GM21423 (cell line): Measurements from ENCODE around the gene RNASEH2A.

ENCODE experiments used
- ATAC-seq: cut with Tn5 transposase; IDR thresholded peaks from one replicate; pipeline ENCODE4 v1.9.1; 2021; ENCODE audit warnings: mild to moderate bottlenecking, moderate library complexity; ENCODE audit not compliant: unreplicated experiment

Gene RNASEH2A

DNA sequence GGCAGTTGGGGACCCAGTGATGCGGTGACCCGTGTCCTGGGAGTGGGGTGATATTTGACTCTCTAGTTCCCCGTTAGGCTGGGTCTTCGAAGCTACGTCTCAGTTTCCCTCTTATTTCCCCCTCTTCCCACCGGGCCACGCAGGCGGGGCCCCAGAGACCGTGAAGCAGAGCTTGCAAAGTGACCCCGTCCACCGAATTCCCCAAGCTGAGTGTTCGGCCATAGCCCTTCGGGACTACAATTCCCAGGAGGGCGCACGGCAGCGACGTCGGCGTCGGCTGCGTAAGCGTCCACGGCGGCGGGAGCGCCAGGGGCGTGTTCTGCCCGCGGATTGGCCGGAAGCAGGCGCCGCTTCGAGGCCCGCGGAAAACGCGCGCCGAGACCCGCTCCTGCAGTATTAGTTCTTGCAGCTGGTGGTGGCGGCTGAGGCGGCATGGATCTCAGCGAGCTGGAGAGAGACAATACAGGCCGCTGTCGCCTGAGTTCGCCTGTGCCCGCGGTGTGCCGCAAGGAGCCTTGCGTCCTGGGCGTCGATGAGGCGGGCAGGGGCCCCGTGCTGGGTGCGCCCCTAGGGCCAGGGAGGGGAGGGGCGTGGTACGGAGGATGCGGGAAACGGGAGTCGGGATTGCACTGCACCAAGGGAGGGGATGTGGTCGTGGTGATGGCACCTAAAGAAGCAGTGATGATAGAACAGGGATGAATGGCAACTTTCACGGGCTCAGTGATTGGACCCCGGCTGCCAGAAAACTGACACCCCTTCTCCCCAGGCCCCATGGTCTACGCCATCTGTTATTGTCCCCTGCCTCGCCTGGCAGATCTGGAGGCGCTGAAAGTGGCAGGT lies at the start of gene RNASEH2A:
TSS of gene RNASEH2A (plus strand) at position 343 of the 840 bp plus-strand sequence. CDS start at position 433, 90 bp downstream.
- ATAC-seq, result peak; percentile 77

GRCh38 chr19:12757544-12758274 lies 48.7 kb upstream of the RNASEH2A start:
- no peak for ATAC-seq

DNA sequence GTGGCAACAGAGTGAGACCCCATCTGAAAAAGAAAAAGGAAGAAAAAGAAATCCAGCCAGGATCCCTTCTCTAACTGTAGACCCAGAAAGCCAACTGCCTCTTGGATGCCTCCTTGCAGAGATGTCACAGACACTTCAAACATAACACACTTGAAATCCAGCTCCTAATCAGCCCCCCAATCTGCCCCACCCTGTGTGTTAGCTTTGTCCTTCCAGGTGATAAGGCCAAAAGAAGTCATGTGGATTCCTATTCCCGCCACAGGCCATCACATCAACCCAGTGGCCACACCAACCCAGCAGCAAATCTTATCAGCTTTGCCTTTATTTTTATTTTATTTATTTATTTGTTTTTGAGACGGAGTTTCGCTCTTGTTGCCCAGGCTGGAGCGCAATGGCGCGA lies 46.7 kb upstream of the RNASEH2A start:
- ATAC-seq, result no peak

- no peak for ATAC-seq
Observed at GRCh38 chr19:12763100-12763499, 43.3 kb upstream of the RNASEH2A start.

DNA sequence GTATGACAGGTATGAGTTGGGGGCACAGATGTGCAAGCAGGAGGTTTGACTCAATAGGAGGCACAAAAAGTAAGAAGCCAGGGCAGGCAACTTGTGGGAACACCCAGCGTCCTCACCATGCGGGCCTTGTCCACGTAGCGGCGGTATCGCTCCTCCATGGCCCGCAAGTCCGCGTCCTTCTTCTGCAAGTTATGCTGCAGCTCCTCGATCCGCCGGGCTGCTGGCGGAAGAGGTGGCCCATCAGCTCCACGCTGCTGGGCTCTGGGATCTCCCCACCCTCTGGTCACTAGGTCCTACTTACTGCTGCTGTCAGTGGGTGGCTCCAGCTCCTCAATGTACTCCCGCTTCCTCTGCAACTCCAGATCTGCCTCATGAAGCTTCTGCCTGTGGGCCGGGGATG lies 41.7 kb upstream of the RNASEH2A start:
- ATAC-seq, result no peak

GRCh38 chr19:12766051-12766521 lies 40.3 kb upstream of the RNASEH2A start:
- ATAC-seq, result no peak

DNA sequence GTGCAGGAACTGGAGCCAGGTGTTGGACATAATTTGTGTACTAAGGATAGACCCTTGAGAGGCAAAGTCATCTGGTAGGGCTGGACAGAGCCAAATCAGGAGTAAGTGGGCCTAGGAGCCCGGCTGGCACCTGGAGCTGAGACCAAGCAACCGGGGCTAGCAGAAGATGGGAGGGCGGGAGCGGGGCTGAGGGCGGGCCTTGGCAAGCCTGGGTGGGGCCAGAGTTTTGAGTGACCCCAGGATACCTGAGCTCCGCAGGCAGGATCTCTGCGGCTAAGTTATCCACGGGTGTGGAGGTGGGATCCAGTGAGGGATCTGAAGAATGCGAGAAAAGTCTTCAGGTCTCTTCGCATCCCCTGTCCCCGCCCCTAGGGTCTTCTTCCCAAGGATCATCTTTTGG lies 39.2 kb upstream of the RNASEH2A start:
- no peak for ATAC-seq

- no peak for ATAC-seq
Observed at GRCh38 chr19:12767666-12768065, 38.7 kb upstream of the RNASEH2A start.

- ATAC-seq, result no peak
Observed at GRCh38 chr19:12769689-12770088, 36.7 kb upstream of the RNASEH2A start.

GRCh38 chr19:12770922-12771321 lies 35.5 kb upstream of the RNASEH2A start:
- no peak for ATAC-seq

- no peak for ATAC-seq
Observed at GRCh38 chr19:12772323-12772722, 34.1 kb upstream of the RNASEH2A start.

DNA sequence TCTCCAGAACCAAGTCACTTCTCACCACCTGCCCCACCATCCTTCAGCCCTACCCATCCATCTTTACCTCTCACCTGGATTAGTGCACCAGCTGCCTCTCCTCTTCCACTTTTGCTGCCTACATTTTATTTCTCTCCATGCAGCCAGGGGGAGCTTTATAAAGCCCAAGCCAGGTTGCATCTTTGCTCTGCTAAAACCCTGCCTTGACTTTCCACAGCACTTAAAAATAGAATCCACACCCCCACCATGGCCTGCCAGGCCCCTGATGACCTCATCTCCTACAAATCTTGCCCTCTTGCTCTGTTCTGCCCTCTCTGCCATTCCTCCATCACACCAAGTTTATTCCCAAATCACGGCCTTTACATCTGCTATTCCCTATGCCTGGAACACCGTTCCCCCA lies 32.8 kb upstream of the RNASEH2A start:
- ATAC-seq, result no peak

DNA sequence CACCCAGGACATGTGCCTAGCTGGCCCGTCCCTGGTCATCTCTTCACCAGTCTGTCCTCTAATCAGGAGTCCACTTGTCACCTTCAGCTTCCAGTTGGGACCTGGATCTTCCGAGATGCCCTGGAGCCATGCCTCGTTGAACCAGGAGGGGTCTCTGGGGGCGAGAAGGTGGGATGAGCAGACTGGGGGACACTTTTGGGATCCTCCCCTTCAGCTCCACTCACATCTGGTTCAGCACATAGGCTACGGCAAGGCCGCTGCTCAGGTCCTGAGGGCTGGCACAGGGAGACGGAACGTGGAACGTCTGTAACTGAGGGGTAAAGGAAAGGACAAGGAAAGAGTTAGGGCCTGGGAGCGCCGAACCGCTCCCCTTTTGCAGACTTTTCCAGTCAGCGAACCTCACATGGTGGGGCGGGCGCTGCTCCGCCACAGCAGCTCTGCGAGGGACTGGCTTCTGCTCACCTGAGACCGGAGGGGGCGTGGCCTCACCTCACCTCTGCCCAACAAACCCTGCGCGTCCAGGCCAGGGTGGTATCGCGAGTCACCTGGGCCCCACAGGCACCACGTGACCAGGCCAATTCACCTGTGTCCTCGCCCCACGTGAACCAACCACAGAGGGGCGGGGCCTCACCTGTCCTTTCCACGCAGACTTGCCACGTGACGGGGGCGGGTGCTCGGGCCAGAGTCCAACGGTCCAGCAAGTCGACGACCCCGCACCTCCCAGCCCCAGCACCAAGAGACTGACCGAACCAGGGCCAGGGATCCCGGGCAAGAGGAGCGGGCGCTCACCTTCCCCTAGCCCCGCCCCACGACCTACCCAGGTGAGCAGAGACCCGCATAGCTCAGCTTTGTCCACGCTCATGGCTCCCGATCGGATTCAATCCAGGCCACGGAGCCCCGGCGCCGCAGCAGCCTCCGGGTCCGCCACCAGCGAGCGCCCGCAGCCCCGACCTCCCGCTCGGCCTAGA lies 31.5 kb upstream of the RNASEH2A start, which contains the start of gene HOOK2:
TSS of gene HOOK2 (minus strand) at position 965 of the 968 bp plus-strand sequence. CDS start at position 862, 103 bp downstream.
- no peak for ATAC-seq

DNA sequence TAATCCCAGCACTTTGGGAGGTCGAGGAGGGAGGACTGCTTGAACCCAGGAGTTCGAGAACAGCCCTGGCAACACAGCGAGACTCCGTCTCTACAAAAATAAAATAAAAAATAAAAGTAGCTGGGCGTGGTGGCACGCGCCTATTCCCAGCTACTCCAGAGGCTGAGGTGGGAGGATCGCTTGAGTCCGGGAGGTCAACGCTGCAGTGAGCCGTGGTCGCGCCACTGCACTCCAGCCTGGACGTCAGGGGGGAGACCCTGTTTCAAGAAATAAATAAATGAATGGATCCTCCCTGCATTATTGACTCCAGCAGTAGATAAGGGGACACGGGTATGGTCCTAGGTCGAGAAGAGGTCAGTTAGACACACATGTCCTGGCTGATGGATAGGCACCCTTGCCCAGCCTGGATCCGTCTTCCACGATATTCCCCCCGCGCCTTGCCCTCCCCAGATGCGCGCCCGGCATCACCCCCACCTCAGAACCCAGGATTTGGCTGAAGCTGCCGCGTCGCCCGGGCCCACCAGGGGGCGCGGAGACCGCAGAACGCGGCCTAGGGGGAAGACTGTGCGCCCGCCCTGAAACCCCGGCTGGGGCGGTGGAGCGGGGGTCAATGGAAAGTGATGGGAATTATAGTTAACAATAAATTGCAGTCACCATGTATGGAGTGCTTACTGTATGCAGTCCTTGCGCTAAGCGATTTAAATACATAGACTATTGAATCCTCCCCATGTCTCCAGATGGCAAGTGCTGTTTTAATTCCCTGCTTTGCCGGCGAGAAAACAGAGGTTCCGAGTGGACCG lies 29.0 kb upstream of the RNASEH2A start:
- ATAC-seq, result no peak

DNA sequence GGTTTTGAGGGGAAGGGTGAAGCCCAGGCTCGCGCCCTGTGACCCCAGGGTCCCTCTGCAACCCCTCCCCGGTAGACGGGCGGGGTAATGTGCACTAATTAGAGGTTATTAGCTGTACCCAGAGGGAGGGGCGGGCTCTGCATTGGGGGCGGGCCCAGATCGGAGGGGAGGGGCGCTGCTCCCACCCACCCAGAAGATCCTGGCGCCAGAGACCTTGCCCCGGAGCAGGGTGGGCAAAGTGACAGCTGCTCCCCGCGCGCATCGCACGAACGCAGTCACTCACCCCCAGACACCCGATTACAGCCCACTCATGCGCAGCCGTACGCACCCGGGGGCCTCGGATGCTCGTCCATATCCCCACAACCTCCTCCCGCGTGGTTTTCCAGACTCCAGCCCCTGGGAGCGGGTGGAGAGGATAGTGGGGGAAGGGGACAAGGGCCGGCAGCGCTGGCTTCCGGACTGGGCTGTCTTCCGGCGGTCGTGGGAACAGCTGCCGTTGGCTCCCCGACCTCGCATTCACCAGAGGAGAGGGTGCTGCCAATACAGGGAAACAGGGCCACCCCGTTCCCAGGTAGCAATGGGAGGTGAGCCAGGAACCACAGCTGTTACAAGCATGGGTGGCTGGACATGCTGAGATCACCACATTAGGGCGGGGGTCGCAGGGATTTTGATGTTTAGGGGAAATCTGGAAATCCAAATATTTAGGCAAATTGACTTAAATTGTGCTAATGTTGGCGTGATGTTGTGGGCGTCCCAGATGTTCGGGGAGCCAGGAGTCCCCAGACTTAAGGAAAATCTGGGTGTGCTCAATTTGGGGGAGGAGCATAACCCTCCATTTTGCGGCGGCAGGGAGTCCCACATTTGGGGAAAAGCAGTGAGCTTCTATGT lies 28.1 kb upstream of the RNASEH2A start:
- no peak for ATAC-seq

DNA sequence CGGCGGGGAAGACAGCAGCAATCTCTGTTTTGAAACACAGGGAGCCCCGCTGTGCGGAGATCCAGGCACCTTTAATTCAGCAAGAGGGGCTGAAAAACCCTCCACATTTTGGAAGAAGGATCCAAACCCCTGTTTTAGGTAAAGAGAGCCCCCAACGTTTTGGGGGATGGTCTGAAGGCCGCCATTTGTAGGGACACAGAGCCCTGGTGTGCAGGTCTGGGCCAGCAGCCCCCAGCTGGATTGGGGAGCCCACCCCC lies 27.6 kb upstream of the RNASEH2A start:
- ATAC-seq, result no peak

DNA sequence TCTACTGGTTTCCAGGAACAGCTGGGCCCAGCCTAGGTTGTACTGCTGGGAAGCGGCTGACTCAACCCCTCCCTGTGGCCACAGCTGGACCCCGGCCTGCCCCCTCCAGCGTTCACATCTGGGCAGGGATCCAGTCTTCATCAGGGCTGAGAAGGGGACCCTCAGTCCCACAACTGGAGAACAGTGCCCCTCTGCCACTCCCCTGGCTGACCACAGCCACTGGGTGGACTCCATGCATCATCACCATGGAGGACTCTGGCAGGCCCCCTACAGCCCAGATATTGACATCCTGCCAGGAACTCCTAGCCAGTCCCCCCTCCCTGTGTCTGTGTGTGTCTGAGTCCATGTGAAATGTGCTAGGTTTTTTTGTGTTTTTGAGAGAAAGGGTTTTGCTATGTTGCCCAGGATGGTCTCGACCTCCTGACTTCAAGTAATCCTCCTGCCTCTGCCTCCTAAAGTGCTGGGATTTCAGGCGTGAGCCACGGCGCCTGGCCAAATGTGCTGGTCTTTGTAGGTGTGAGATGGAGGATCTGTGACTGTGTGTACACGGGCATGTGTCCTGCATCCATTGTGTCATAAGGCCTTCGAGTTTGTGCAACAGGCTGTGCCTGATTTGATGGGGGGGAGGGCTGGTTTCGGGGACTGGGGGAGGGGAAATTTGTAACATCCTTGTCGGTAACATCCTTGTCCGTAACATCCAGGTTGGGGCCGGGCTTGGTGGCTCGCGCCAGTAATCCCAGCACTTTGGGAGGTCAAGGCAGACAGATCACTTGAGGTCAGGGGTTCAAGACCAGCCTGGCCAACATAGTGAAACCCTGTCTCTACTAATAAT lies 27.0 kb upstream of the RNASEH2A start:
- ATAC-seq, result no peak

DNA sequence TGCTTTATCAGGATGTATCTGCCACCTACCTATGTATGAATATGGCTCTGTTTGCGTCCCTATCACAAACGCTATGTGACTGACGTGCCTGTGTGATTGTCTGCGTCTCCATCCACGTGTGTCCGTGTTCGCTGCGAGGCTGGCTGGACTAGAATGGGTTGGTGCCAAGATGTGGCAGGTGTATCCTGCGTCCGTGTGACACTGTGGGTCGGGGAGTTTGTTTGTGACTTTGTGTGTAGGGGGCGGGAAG lies 24.3 kb upstream of the RNASEH2A start:
- ATAC-seq, result no peak
